HG02938 (cell line): Measurements from ENCODE around the gene ASIP.
"Not testable (repeated sequence)": the region's sequence is repeated elsewhere in the genome, so short reads cannot be mapped to it uniquely, and the experiment has no call there.

ENCODE experiments used
- ATAC-seq: cut with Tn5 transposase; IDR thresholded peaks from one replicate; pipeline ENCODE4 v1.9.1; 2021; ENCODE audit warnings: mild to moderate bottlenecking, moderate library complexity; ENCODE audit not compliant: unreplicated experiment

ASIP gene

GRCh38 chr20:34242015-34242414 is 792 bp downstream of the ASIP start:
- ATAC-seq: not testable (repeated sequence)

- no peak for ATAC-seq
Observed at GRCh38 chr20:34242879-34243278, 1.7 kb downstream of the ASIP start.

DNA sequence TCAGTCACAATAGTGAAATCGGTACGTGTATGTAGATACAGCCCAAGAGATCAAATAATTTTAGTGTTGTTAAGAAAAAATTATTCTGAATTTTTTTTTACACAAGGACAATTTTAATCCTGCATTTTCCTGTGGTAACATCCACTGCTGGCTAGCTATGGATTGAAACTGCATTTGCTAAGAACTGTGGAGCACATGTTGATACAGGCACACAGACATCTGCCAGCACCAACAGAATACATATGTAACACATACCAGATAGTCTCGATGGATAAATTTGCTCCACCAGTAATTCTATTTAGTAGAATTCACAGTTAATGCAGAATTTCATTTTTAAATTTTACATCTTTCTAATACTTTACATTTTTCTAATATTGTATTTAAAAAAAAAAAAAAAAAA is 2.2 kb downstream of the ASIP start:
- ATAC-seq: no peak

- no peak for ATAC-seq
Observed at GRCh38 chr20:34246126-34246626, 5.0 kb downstream of the ASIP start.

- ATAC-seq: no peak
Observed at GRCh38 chr20:34249291-34249690, 8.1 kb downstream of the ASIP start.

DNA sequence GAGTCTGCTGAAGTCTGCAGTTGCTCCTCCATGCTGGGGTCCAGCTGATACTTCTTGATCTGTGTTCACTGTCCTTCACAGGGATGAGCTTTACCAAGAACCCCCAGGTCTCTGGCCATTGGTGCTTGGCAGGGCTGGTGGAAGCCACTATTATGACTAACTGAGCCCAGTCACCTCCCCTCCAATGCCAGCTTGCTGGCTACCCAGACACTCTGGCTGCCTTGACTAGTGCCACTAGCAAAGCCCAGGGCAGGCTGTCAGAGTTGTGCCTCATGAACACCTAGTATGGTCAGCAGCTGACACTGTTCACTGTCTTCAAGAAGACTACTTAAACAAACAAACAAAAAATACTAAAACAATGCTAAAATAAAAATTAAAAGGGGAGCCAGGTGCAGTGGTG is 8.8 kb downstream of the ASIP start:
- ATAC-seq: no peak

DNA sequence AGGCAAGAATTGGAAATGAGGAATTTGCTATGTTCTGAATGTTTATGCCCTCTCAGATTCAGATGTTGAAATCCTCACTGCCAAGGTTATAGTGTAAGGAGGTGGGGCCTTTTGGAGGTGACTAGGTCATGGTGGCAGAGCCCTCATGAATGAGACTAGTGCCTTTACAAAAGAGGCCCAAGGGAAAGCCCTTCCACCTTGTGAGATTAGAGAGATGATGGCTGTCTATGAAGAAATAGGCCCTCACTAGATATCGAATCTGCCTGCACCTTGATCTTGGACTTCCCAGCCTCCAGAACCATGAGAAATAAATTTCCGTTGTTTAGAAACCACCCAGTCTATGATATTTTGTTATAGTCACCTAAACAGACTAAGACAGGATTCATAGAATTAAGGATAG is 10.4 kb downstream of the ASIP start:
- no peak for ATAC-seq

DNA sequence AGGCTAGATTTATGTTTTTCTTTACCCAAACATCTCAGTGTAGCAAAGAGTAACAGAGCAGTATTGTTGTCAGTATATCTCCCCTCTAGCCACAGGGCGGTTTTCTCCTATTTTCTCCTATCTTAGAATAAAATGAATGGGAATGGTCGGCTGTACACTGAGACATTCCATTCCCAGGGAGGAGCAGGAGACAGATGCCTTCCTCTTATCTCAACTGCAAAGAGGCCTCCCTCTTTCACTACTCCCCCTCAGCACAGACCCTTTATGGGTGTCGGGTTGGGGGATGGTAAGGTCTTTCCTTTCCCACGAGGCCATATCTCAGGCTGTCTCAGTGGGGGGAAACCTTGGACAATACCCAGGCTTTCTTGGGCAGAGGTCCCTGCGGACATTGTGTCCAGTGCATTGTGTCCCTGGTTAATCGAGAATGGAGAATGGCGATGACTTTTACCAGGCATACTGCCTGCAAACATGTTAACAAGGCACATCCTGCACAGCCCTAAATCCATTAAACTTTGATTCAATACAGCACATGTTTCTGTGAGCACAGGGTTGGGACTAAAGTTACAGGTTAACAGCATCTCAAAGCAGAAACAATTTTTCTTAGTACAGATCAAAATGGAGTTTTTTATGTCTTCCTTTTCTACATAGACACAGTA is 11.3 kb downstream of the ASIP start:
- ATAC-seq: not testable (repeated sequence)

DNA sequence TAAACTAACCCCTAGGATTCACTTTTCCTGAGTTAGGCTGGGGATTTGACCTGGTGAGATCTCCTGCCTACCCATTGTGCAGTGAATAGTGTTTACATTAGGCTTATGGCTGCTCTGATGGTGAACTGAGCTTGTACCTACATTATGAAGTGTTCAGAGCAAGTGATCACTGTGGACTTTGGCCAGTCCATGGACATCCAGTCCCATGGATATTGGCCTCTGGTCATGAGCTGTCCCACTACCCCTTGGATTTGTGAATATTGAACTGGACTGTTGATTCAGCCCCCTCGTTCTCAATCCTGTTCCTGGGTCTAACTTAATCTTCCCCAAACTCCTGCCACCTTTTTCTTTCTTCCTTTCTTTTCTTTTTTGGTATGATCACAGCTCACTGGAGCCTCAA is 13.8 kb downstream of the ASIP start:
- no peak for ATAC-seq

DNA sequence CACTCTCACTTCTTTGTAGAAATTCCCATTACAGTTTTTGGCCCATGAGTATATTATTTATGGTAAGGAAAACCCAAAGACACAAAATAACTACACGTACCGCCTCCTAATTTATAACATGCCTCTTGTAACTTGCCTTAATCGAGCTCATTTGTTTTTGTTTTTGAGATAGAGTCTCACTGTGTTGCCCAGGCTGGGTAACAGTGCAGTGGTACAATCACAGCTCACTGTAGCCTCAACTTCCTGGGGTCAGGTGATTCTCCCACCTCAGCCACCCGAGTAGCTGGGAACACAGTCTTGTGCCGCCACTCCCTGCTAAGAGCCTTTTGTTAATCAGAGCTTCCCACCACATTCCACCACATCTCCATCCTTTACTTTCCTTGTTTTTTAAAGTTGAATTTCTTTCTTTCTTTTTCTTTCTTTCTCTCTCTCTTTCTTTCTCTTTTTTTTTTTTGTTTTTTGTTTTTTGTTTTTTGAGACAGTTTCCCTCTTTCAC is 15.5 kb downstream of the ASIP start:
- no peak for ATAC-seq

DNA sequence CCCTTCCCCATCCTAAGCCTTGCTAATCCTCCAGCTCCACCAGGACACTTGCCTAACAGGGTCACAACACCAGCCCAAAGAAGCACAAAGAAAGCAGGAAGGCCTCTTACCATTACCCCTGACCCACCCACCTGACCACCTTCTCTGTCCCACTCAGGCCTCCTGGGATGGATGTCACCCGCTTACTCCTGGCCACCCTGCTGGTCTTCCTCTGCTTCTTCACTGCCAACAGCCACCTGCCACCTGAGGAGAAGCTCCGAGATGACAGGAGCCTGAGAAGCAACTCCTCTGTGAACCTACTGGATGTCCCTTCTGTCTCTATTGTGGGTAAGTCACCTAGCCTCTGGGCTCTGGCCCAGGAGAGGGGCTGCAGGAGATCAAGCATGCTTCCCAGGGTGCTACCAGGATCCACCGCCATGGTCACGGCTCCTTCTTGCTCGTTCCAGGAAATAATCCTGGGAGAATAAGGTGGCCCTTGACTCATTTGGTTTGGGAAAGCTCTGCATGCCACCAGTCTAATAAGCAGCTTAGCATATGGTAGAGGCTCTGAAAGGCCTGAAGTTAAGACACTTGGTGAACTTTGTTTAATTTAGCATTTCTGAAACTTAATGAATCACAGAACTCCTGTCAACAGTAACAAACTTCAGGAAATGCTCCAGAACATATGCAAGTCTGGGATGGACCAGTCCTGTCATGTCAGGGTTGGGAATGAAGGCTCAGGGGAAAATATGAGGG is 19.2 kb downstream of the ASIP start:
- ATAC-seq: no peak

- ATAC-seq: no peak
Observed at GRCh38 chr20:34262488-34263288, 21.5 kb downstream of the ASIP start.

DNA sequence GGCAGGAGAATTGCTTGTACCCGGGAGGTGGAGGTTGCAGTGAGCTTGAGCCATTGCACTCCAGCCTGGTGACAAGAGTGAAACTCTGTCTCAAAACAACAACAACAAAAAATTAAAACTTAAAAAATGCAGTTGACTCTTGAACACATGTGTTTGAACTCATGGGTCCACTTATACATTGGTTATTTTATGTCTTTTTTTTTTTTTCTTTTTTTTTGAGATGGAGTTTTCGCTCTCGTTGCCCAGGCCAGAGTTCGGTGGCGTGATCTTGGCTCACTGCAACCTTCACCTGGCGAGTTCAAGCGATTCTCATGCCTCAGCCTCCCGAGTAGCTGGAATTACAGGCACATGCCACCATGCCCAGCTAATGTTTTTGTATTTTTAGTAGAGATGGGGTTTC is 22.2 kb downstream of the ASIP start:
- not testable (repeated sequence) for ATAC-seq

DNA sequence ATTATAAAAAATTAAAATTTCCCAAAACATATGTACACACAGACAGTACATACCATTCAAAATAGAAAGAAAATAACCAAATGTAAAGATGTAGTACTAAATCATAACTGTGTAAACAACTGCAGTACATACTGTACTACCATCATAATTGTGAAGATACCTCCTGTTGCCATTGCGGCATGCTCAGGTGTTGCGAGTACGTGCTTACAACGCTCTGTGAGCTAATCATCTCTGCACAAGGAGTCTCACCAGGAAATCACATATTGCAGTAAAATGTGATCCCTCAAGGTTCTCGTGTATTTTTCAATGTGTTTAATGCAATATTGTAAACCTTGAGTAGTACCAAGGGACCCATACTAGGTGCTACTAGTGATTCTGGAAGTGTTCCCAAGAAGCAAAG is 22.9 kb downstream of the ASIP start:
- no peak for ATAC-seq

DNA sequence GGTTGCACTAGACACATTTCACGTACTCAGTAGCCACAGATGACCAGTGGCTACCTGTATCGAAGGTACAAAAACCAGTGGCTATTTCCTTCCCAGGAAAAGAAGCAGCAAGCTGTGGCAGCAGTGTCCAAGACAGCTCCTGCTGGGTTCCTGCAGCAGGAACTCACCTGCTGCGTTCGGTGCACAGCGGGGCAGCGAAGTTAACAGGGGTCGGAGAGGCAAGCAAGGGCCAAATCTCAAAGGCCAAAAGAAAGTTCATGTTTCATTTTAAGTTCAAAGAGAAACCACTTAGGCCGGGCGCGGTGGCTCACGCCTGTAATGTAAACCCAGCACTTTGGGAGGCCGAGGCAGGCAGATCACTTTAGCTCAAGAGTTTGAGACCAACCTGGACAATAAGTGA is 26.9 kb downstream of the ASIP start:
- ATAC-seq: no peak

DNA sequence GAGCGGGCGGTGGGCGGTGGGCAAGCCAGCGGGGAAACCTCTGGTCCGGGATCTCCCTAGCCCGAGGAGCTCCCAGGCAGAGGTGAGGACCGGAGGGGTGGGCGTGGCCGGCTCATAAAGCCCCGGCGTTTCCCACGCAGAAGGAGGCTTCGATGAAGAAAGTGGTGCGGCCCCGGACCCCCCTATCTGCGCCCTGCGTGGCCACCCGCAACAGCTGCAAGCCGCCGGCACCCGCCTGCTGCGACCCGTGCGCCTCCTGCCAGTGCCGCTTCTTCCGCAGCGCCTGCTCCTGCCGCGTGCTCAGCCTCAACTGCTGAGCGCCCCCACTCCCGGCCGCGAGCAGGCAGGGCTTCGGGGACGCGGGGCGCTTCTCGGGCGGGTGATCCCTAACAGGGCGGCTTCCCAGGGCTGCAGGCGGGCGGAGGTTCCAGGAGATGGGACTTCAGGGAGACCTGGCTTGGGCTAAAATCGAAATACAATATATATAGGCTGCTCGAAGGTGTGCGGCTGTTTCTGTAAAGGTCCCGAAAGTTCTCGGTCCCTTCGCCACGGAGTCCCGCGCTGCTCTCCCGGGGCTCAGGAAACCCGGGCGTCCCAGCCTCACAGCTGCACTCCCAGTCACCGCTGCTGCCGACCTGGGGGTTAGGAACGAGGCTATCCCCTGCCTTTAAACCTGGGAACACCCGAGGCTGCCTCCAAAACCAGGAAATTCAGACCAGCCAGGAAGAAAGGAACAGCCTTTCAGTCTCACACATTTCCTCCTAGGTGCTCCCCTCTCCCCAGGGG is 27.8 kb downstream of the ASIP start:
- ATAC-seq: no peak

GRCh38 chr20:34269996-34270627 is 28.9 kb downstream of the ASIP start:
- no peak for ATAC-seq

DNA sequence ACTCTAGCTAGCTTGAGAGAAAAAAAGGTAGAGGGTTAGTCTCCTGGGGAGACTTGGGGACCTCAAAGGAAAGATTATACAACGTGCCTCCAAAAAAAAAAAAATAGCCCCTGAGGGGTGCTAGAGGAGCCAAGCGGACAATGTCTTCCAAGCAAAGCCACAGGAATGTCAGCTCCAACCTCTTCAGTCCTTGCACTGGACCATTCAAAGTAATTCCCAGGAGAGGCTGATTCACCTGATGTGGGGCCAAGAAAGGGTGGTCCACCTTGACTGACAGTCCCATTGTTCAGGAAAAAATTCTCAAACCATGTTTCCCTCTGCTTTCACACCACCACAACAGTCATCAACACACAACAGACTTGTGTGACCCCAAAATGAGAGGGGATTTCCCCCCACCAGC is 30.7 kb downstream of the ASIP start:
- no peak for ATAC-seq

- ATAC-seq: no peak
Observed at GRCh38 chr20:34274694-34275093, 33.5 kb downstream of the ASIP start.

DNA sequence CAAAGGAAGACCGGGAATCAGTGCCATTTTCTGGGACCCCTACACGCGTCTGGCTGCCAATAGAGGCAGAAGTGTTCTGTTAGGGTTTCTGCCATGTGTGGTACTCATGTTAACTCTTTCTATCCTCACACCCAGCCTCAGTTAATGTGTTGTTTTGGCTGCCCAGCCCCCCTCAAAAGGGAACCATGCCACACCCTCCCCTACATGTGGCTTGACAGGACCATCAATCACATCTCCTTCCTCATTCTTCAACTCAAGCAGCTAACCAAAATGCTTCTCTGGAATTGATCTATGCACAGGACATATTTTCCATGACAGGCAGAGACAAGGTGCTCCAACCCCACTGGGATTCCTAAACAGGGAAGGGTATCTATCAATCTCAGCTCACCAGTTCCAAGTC is 40.0 kb downstream of the ASIP start:
- ATAC-seq: no peak
